GM19193 (cell line): ENCODE measurements around the gene RSPH3.

Experiments used
- POLR2A ChIP-seq: IDR thresholded peaks from 4 replicates; pipeline ENCODE4 v1.6.1; 2011; ENCODE audit not compliant: insufficient read depth, insufficient read length; ENCODE audit errors: extremely low read depth

RSPH3 gene

DNA sequence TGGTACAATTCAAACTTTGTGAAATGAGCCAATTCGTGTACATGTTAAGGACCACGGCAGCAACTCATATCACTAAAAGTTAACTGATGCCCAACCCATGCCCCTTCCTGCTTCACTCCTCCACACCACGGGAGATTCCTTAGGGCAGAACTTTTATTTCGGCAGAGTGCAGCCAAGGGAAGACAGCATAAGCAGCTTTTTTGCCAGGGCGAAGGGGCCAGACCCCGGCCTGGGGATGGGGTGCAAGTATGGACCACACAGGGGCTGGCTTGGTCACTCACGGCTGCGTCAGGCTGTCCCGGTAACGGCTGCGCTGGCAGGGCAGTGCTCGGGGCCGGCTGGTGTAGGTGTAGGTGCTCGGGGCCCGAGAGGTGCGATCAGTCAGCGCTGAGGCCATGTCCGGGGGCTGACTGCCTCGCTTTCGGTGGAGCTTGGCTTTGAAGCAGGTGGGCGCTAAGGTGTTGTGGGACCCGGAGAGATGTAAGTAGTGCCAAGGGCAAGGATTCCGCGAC, 792 bp downstream of the RSPH3 start:
- TF ChIP-seq POLR2A = no peak

- TF ChIP-seq POLR2A = no peak
Measured at GRCh38 chr6:158996856-158997255, 3.1 kb downstream of the RSPH3 start.

DNA sequence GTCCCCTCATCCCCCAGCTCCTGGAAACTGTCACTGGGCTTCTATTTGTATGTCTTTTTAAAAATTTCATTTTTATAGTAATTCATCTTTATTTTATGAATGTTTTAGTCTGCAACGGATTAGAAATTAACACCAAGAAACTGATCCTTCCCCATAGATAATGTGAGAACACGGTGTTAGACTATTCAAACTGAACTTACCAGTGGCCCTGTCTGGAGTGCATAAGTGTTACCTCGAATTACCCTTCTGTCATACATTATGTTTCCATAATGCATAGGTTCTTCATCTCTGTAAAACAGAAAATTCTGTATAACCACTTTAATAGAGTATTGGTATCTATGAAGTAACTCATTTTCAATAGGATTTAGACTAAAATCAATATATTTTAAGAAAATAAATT, 6.4 kb downstream of the RSPH3 start:
- no peak for TF ChIP-seq POLR2A

- no peak for TF ChIP-seq POLR2A
Measured at GRCh38 chr6:158991017-158991723, 8.8 kb downstream of the RSPH3 start.

DNA sequence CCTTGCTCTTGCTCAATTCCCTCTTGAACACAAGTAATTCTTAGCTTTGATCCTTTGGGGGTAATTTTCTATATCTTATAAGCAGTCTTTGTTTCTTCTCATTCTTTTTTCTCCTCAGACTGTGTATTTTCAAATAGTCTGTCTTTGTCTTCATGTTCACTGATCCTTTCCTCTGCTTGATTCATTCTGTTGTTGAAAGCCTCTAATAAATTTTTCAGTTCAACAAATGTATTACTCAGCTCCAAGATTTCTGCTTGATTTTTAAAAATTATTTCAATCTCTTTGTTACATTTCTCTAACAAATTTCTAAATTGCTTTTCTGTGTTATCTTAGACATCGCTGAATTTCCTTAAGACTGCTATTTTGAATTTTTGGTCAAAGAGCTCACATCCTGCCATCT, 11.5 kb downstream of the RSPH3 start:
- no peak for TF ChIP-seq POLR2A

DNA sequence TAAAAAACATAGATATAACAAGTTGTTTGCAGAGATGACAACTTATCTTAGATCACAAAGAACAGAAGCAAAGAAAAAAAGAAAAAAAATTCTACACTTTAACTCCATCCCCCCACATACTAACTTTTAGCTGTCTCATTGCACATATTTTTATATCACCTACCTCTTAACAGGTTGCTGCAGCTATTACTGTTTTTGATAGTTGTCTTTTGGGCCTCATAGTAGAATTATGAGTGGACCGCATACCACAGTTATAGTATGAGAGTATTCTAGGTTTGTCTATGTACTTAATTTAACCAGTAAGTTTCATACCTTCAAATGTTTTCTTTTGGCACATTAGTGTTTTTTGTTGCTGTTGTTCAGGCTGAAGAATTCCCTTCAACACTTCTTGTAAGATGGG, 12.3 kb downstream of the RSPH3 start:
- no peak for TF ChIP-seq POLR2A

- no peak for TF ChIP-seq POLR2A
Measured at GRCh38 chr6:158978757-158979156, 21.2 kb downstream of the RSPH3 start.

DNA sequence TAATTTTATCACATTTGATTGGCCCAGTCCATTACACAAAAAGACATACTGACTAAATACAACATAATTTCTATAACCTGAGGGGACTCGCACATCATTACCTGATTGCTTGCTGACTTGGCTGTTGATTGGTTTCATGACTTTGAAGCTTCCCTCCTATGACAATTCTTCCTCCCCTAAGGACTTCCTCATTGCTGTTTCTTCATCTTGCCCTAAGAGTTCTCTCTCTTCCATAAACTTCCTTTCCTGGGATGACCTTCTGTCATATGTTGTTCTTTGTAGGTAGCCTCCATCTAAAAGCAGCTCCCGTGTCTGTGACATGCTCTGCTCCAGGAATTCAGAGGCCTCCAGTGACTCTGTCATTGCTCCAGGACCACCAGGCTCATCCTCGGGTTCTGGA, 22.6 kb downstream of the RSPH3 start:
- no peak for TF ChIP-seq POLR2A

DNA sequence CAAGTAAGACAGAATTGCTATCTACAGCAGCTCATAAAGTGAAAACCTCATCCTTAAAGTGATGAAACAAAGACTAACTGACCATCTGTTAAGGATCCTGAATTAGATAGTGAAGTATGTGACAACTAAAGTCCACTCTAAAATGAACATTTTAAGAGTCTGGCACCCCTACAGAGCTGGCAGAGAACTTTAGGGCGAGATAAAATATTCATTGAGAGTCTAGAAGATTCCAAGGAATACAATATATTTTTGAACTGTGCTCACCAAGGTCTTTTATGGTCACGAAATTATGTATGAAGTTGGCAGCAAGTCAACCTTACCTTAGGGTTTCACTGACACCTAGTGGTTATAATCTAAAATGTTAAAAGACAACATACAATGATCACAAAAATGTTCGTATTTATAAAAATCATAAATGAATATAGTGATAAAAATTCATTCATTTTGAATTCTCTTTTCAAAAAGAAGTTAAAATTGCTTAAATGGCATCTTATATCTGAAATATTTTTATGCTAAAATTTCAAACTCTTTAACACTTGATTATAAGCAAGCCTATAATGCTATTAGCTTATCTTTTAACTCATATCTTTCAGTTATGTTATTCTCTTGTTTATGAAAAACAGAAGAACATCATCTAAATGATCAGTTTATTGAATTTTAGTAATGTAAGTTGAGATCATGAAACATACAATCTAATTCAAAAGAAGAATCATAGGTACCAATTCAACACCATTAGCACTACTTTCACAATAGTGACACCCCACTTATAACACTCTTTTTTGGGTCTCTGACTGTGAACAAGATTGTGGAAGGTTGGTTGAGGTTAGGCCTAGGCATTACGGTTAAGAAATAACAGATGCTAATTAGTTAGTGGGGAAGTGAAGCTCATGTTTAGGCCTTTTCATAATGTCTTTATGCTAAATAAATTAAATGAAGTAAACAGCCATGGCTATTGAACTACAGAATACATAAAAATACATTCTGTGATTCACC, 27.5 kb downstream of the RSPH3 start:
- no peak for TF ChIP-seq POLR2A

GRCh38 chr6:158970640-158971275, 29.2 kb downstream of the RSPH3 start:
- TF ChIP-seq POLR2A = no peak

DNA sequence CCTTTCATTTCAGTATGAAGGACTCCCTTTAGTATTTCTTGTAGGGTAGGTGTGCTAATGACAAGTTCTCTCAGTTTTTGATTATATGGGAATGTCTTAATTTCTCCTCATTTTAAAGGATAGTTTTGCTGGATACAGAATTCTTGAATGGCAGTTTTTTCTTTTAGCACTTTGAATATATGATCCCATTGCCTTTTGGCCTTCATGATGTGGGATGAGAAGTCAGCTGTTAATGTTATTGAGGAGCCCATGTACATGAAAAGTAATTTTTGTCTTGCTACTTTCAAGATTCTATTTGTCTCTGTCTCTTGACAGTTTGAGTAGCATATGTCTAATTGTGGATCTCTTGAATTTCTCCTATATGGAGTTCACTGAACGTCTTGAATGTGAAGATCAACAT, 30.9 kb downstream of the RSPH3 start:
- no peak for TF ChIP-seq POLR2A

GRCh38 chr6:158963020-158963808, 36.8 kb downstream of the RSPH3 start:
- no peak for TF ChIP-seq POLR2A

DNA sequence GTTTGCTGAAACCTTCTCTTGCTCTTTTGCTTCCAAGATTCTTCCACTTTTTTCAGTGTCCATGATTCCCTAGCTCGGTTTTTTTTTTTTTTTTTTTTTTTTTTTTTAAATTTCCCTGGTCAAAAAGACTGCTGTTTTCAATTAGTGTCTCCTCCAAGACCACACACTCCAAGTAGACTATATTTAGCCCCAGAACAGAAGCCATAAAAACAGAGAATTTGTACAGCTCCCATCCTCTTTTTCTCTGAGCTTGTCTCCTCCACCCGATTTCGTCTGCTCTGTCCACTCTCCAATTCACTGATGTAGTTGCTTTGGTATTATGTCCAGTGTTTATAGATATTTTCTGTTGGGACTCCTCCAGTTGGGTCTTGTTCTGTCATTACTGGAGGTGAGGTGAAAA, 37.6 kb downstream of the RSPH3 start:
- TF ChIP-seq POLR2A = no peak

GRCh38 chr6:158960026-158960425, 40.0 kb downstream of the RSPH3 start:
- TF ChIP-seq POLR2A = no peak

- TF ChIP-seq POLR2A = no peak
Measured at GRCh38 chr6:158959552-158959951, 40.5 kb downstream of the RSPH3 start.
